GM18951 (cell line): ENCODE data around the gene TMCC2.

Experiments
- POLR2A ChIP-seq: IDR thresholded peaks from 4 replicates; pipeline ENCODE4 v1.6.1; 2011; ENCODE audit warnings: mild to moderate bottlenecking; ENCODE audit not compliant: insufficient read length, insufficient read depth; ENCODE audit errors: extremely low read depth
- in situ Hi-C: fragments of 300-500 bp; cut with MboI; formaldehyde crosslinking; loops from one replicate; pipeline ENCODE4 v1.12.0; 2022; ENCODE audit warnings: low sequenced_read_pairs, mixed read lengths, inconsistent platforms; ENCODE audit not compliant: unreplicated experiment

Gene TMCC2

GRCh38 chr1:205255941-205256780 is 28.4 kb downstream of the TMCC2 start:
- in situ Hi-C loops: loop anchor here (10.0 kb wide), 1 partner anchor 281 kb away; no protein-coding TSS in a partner anchor
- no peak for TF ChIP-seq POLR2A

GRCh38 chr1:205256951-205257625 is 29.3 kb downstream of the TMCC2 start:
- in situ Hi-C loops: loop anchor here (10.0 kb wide), 1 partner anchor 282 kb away; no protein-coding TSS in a partner anchor

GRCh38 chr1:205257735-205258134 is 30.0 kb downstream of the TMCC2 start:
- in situ Hi-C loops: loop anchor here (10.0 kb wide), 1 partner anchor 283 kb away; no protein-coding TSS in a partner anchor
- TF ChIP-seq POLR2A: no peak

More at GRCh38 chr1:205256951-205257625, 29.3 kb downstream of the TMCC2 start:
- no peak for TF ChIP-seq POLR2A

- in situ Hi-C loops: loop anchor here (10.0 kb wide), 1 partner anchor 283 kb away; no protein-coding TSS in a partner anchor
- TF ChIP-seq POLR2A: no peak
These were observed 30.5 kb downstream of the TMCC2 start for GRCh38 chr1:205258261-205258691.

- in situ Hi-C loops: loop anchor here (10.0 kb wide), 1 partner anchor 284 kb away; no protein-coding TSS in a partner anchor
- no peak for TF ChIP-seq POLR2A
These were observed 31.0 kb downstream of the TMCC2 start for GRCh38 chr1:205258719-205259118.

- in situ Hi-C loops: loop anchor here (10.0 kb wide), 1 partner anchor 285 kb away; no protein-coding TSS in a partner anchor
These were observed 31.6 kb downstream of the TMCC2 start for GRCh38 chr1:205259324-205259832.

GRCh38 chr1:205259998-205260397 is 32.3 kb downstream of the TMCC2 start:
- no peak for TF ChIP-seq POLR2A
- in situ Hi-C loops: loop anchor here (10.0 kb wide), 1 partner anchor 285 kb away; no protein-coding TSS in a partner anchor

More at GRCh38 chr1:205259324-205259832, 31.6 kb downstream of the TMCC2 start:
- no peak for TF ChIP-seq POLR2A

- in situ Hi-C loops: no loop called here
- no peak for TF ChIP-seq POLR2A
These were observed 33.4 kb downstream of the TMCC2 start for GRCh38 chr1:205260948-205261732.

- in situ Hi-C loops: no loop called here
- no peak for TF ChIP-seq POLR2A
These were observed 34.4 kb downstream of the TMCC2 start for GRCh38 chr1:205261946-205262691.

- no peak for TF ChIP-seq POLR2A
- in situ Hi-C loops: no loop called here
These were observed 35.0 kb downstream of the TMCC2 start for GRCh38 chr1:205262731-205263171.

- in situ Hi-C loops: no loop called here
- no peak for TF ChIP-seq POLR2A
These were observed 35.9 kb downstream of the TMCC2 start for GRCh38 chr1:205263580-205264190.
